Neural crest cell (in vitro differentiated cells): ENCODE measurements around the gene PDGFC. TPM values are rescaled to one million over a fixed set of nuclear protein-coding genes. Genes with fewer than 3 reads are reported as not detected.

Experiments
- DNase-seq: peaks from one replicate; pipeline ENCODE4 v3.0.0; 2021; ENCODE audit warnings: low read depth, mixed read lengths, low spot score
- H3K27ac Mint-ChIP-seq: one replicate; pipeline ENCODE4 v1.8.0; 2021; ENCODE audit warnings: mild to moderate bottlenecking, mixed read lengths; ENCODE audit not compliant: unreplicated experiment
- H3K27me3 Mint-ChIP-seq: 2 replicates; pipeline ENCODE4 v1.8.0; 2021; ENCODE audit warnings: low read depth, mild to moderate bottlenecking, mixed read lengths
- H3K36me3 Mint-ChIP-seq: 2 replicates; pipeline ENCODE4 v1.8.0; 2021; ENCODE audit warnings: low read depth, mild to moderate bottlenecking, mixed read lengths
- H3K4me1 Mint-ChIP-seq: 2 replicates; pipeline ENCODE4 v1.8.0; 2021; ENCODE audit warnings: mixed read lengths
- H3K4me3 Mint-ChIP-seq: one replicate; pipeline ENCODE4 v1.8.0; 2021; ENCODE audit warnings: mild to moderate bottlenecking, mixed read lengths
- H3K9me3 Mint-ChIP-seq: 2 replicates; pipeline ENCODE4 v1.8.0; 2021; ENCODE audit warnings: mixed read lengths
- CTCF ChIP-seq: fragments of 200-600 bp; sonication (generic); conservative IDR thresholded peaks from 2 replicates; pipeline ENCODE4 v1.5.0; 2021; ENCODE audit warnings: antibody characterized with exemption, mild to moderate bottlenecking
- total RNA-seq: library from RNA; stranded (reverse); gene quantifications from 2 replicates; pipeline ENCODE4 v1.2.1, GENCODE V29; 2021

Gene PDGFC
- total RNA-seq, 1 donor from 2014 or later: 19.1 TPM

DNA sequence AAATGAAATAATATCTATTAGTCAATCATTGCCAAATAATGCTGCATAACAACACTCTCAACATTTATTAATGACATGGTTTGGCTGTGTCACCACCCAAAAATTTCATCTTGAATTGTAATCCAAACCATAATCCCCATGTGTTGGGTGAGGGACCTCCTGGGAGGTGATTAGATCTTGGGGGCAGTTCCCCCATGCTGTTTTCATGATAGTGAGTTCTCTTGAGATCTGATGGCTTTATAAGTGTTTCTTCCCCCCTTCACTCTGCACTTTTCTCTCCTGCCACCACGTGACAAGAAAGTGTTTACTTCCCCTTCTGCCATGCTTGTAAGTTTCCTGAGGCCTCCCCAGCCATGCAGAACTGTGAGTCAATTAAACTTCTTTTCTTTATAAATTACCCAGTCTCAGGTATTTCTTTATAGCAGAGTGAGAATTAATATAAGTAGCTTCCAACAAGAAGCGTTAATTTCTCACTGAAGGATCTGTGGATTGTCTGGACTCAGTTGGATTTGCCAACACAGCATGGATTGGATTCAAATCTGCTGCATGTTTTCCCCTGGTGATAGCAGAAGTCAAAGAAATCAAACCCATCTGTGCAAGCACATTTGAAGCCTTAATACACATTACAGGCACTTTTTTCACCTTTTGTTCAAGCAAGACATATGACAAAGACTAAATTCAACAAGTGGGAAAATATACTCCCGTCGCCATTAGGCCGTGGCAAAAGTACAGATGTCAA, 216.6 kb downstream of the PDGFC start:
- Mint-ChIP-seq H3K4me3 (no peak overlapping the region), H3K4me1 (no peaks in the 10 kb centered on the region), H3K9me3 (peaks cover 19% of the 10 kb centered on the region)

DNA sequence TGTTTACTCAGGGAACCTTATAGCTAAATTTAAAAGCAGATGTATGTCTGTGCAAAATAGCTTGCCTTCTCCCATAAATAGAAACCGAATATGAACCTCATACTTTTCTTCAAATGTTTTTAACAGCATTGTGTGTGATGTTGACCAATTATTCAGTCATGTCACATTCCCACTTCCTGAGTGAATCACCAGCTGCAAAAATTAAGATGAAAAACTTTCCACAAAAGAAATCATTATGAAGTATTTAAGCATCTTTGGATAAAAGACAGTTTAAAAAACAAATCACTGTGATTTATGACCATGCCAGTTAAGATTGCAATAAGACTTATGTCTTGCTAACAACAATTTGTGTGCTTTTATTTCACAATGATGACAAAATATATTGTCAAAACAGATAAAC, 220.1 kb downstream of the PDGFC start:
- no peak overlapping the region for H3K27ac Mint-ChIP-seq
- peaks cover 11% of the 10 kb centered on the region for H3K9me3 Mint-ChIP-seq
- no peak overlapping the region for H3K4me3 Mint-ChIP-seq
- no peaks in the 10 kb centered on the region for H3K27me3 Mint-ChIP-seq
- DNase-seq: no peak
- no peaks in the 10 kb centered on the region for H3K36me3 Mint-ChIP-seq
- no peak for TF ChIP-seq CTCF
- H3K4me1 Mint-ChIP-seq: peaks cover 5% of the 10 kb centered on the region

More for the DNA sequence above, 216.6 kb downstream of the PDGFC start:
- H3K27me3 Mint-ChIP-seq: no peaks in the 10 kb centered on the region
- no peak overlapping the region for H3K27ac Mint-ChIP-seq
- peaks cover 9% of the 10 kb centered on the region for H3K36me3 Mint-ChIP-seq
- no peak for TF ChIP-seq CTCF
- DNase-seq: no peak

DNA sequence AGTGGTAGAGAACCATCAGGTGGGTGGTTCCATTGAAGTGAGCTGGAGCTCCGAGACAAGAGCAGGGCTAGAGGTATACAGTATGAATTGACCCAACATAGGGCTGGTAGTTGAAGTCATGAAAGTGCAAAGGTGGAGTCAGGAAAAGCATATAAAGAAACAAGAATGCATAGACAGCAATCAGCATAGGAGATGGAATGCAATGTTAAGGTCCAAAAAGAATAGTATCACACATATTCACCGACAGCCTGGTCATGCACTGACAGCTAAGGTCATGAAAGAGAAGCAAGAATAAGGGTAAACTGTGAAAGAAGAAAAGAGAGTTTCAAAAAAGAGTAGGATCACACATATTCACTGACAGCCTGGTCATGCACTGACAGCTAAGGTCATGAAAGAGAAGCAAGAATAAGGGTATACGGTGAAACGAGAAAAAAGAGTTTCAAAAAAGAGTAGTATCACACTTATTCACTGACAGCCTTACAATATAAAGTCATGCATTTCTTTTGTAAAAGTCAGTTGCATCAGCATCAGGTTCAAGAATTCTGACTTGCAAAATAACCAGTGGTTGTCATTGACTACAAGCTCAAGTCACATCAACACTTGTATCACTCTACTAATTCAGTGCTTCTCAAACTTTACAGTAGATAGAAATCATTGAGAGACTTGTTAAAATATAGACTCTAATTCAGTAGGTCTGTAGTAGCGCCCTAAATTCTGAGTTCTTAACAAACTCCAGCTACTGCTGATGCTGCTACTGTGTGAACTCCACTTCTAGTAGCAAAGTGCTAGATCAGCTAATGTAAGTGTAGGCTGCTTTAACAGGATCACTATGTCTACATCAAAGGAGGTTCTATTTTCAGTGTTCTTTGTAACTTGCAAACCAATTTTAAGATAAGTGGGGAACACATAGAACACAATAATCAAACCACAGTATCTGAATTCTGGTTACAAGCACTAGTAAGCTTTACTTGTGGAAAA, 221.9 kb downstream of the PDGFC start:
- TF ChIP-seq CTCF: no peak
- peaks cover 8% of the 10 kb centered on the region for H3K4me1 Mint-ChIP-seq
- no peak overlapping the region for H3K27ac Mint-ChIP-seq
- DNase-seq: no peak
- H3K27me3 Mint-ChIP-seq: no peaks in the 10 kb centered on the region
- H3K9me3 Mint-ChIP-seq: peaks cover 11% of the 10 kb centered on the region
- H3K36me3 Mint-ChIP-seq: no peaks in the 10 kb centered on the region
- no peak overlapping the region for H3K4me3 Mint-ChIP-seq

GRCh38 chr4:156746111-156746510, 225.5 kb downstream of the PDGFC start:
- H3K36me3 Mint-ChIP-seq: no peaks in the 10 kb centered on the region
- no peak overlapping the region for H3K4me3 Mint-ChIP-seq
- H3K4me1 Mint-ChIP-seq: peaks cover 8% of the 10 kb centered on the region
- no peaks in the 10 kb centered on the region for H3K27me3 Mint-ChIP-seq
- peaks cover 11% of the 10 kb centered on the region for H3K9me3 Mint-ChIP-seq
- no peak overlapping the region for H3K27ac Mint-ChIP-seq
- no peak for DNase-seq
- TF ChIP-seq CTCF: no peak

DNA sequence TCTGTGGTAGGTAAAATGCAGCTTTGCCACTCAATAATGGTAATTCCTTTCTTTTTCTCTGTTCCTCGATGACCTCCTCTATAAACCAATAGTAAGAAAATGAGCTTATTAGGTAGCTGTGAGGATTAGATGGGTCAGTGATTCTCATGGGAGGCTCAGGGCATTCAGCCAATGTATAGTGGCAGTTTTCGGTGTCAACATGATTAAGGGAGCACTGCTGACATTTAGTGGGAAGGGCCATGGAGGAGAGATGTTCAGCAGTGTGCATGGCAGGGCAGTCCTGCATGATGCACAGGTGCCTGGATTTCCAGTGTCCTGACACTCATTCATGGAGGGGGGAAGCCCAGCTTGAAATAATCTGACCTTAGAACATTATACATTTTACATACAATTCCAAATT, 232.8 kb downstream of the PDGFC start:
- Mint-ChIP-seq H3K4me3 (no peak overlapping the region), H3K4me1 (no peaks in the 10 kb centered on the region), H3K9me3 (peaks cover 2% of the 10 kb centered on the region), H3K36me3 (no peaks in the 10 kb centered on the region), H3K27me3 (no peaks in the 10 kb centered on the region), H3K27ac (no peak overlapping the region)
- no peak for DNase-seq
- TF ChIP-seq CTCF: no peak
